Activated T-cell treated with anti-CD3 and anti-CD28 coated beads, Interleukin-2, amount 50 U/mL, for 1 hour (primary cell): ENCODE data around the gene ARHGAP26.

Source experiments
- DNase-seq: peaks from one replicate; pipeline ENCODE4 v3.0.0-alpha.2; 2020

ARHGAP26 gene

DNA sequence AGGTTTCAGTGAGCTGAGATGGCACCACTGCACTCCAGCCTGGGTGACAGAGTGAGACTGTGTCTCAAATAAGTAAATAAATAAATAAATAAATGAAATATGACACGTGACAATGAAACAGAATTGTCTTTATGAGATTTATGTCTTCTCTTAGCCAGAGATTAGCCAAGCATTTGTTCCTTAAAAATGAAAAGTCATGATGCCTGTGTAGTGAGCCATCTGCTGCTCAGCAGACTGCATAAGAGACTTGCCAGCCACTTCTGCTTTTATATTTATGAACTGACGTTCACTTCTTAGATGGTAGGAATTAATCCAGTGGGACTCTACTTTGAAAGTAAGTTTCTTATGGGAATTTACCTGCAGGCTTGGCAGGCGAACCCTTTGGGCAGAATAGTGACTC lies 405.9 kb downstream of the ARHGAP26 start:
- no peak for DNase-seq

DNA sequence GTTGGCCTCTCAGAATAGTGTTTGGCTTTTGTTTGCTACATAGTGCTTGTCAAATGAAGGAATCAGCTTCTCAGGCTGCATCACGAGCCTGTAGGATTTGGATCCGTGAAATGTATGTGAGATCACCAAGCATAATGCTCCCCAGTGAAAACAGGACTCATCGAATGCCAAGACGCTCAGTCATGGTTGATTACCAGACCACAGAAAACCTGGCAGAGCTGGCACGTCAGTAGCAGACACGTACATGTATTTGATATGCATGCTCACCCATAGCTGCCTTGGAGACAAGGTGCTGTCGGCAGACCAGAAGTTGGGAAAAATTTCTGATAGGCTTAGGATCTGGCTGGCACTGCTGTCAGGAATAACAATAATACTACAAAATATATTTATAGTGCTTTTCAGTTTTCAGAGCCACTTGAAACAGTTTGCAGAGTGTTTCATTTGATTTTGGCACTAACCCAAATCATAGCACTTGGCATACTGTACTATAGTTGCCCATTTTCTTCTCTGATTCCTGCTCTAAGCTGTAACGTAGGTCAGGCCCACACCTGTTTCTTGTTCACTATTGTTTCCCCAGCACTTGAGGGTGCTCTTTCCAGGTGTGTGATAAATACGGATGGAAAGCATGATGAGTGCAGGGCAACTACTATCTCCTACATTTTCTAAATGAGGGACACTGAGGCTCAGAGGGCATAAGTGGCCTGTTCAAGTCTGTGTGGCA lies 407.2 kb downstream of the ARHGAP26 start:
- DNase-seq, result no peak

DNA sequence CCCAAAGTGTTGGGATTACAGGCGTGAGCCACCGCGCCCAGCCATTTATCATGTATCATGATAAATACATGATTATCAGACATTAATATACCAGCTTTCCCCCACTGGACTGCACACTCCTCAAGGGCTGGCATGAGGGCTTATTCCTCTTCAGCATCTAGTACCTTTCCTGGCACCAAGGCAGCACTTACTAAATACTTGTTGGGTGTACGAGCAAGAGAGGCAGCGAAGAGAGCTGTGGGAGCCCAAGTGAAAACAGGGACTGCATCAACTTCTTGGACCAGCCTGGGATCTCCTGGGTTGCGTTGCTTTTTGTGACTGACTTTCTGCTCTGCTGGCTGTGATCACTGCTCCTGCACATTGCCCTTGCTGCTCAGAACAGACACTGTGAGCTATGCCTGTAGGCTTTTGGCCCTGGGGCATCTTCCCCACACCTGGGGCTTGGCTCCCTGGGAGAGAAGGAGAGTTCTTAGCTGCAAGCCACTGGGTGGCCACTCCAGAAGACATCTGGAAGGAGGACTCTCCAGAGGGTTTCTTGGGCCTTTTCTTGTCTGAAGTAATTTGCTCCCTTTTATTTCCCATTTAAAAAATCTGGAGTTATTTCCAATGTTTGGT lies 409.1 kb downstream of the ARHGAP26 start:
- DNase-seq, result no peak

DNA sequence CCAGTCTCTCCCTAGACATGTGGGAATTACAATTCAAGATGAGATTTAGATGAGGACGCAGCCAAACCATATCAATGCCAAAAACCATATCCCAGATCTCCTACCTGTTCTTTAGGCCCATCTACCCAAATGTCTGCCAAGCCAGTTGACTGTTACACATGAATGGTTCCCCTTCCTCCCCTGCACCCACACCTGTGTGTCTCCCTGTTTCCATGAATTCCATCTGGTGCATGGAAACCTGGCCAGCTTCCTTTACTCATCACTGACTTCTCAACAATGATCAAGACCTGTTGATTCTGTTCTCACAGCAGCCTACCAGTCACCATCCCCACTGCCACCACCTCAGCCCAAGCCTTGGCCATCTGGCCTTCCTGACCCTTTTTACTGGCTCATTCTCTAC lies 410.6 kb downstream of the ARHGAP26 start:
- DNase-seq, result no peak

DNA sequence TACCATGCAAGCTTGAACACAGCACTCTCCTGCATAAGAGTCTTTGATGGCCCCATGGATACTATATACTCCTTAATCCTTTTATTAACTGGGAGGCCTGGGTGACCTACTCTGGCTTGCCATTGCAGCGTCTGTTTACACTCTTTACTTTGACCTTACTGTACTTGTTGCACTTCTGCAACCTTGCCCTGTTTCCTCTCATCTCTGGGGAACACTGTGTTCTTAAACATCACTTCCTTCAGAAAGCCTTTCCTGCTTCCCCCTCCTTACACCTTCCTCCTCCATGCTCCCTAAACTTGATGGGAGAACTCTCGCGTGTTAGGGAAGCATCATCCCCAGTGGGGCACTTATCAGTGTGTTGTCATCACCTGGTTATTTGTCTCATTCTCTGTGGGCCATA lies 411.0 kb downstream of the ARHGAP26 start:
- DNase-seq, result no peak

DNA sequence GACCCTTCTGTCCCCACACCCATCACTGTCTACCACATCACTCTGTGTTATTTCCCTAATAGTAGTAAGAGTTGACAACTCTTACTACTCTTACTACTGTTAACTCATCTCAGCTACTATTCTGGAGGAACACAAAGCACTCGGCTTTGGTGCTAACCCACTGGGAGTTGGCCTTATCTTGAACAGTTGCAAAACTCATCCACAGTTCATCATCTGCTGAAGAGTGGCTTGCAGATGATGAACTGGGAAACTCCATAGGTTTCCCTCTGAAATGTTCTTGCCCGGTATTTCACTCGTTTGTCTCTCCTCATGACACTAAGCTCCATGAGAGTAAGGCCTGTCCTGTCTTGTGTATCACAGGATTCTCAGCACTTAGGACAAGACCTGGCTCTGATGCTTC lies 411.9 kb downstream of the ARHGAP26 start:
- no peak for DNase-seq

DNA sequence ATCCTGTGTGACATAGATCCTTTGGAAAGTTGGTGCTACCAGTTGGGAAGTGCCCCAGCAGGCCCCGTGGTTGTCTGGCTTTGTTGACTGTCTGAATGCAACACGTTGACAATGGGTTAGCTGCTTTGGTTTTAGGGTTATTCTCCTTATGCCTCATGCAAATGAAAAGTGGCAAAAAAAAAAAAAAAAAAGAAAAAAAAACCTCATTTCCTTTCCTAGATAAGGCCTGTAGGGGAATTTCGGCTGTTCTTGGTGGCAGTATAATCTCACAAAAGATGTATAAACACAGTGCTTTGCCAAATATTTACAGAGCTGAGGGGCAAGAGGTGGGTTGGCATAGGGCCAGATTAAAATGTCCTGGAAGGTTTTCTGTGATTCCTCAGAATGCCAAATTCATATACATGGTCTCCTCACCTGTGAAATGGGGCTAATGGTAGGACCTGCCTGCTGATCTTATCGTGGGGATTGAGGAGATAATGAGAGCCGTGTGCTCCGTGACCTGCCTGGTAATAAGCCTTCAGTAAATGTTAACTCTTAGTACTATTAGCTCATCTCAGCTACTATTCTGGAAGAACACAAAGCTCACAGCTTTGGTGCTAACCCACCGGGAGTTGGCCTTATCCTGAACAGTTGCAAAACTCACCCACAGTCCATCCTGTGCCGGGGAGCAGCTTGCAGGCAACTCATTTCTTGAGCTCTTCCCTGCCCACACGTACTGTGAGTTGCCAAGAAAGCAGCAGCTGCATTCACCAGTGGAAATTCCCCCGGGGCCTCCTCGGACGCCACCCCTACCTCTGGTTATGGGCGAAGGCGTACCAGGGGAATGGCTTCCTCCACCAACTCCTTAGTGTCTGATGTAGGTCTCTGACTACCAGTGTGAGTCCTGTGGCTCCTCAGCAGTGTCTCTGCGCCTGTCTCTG lies 413.0 kb downstream of the ARHGAP26 start:
- DNase-seq, result no peak

DNA sequence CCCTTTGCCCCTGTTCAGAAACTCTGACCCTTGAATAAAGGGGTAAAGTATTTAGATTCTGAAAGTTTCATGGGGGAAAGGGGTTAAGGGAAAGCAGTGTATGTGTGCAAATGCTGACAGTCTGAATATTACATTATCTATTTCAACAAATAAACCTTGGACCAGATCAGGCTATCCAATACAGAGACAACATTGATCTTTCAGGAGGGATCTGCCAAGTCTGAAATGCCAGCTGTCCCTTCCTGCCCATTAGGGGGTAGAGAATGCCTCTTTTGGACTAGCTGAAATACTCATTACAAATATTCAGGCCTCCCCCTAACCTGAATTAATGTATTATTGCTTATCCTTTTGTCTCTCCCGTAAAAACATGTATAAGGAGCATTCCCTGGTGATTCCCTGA lies 413.8 kb downstream of the ARHGAP26 start:
- DNase-seq, result no peak

DNA sequence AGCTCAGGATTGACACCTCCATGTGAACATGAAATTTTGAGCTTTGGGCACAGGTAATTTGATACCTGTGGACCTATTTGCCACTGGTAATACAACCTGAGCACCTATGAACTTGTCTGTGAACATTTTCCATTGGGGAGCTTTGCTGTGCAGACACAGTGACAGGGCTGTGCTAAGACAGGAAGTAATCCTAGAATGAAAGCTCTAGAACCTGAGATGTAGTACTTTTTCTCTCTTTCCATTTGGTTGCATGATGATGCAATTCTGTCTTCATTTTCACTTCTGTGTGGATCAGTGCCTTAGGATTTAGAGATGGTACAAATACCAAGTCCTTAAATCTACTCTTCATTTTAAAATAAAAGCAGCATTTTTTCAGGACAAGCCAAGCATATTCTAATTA lies 416.4 kb downstream of the ARHGAP26 start:
- no peak for DNase-seq

DNA sequence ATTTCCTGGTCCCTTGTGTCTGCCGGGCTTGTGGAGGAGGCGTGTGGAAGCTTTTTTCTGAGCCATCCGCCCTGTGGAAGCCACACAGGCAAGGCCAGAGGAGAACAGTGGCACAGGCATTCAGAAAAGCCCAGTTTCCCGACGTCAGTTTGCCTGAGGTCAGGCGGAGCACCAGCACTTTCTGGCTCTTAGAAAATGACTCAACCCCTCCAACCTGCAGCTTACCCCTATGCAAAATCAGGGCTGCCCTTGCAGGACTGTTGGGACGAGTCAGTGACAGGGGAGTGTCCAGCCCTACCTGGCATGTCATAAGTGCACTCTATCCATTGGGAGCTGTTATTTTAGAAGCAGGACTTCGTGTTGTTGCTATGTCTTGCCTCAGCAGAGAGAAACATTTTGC lies 417.3 kb downstream of the ARHGAP26 start:
- no peak for DNase-seq

DNA sequence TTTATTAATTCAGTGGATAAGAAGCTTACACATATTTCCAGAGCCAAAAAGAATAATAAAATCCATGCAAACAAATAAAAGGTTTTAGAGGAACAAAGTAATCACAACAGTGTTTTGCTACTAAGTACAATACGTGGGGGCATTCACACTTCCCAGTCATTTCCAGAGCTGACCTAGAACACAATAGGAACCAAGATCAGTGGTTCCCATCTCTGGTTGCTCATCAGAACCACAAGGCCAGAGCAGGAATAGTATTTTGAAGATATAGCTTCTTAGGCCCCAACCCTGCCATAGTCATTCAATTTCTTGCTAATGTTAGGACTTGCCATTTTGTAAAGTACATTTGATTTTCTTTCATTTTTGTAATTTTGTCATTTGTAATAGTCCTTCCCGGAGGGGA lies 417.9 kb downstream of the ARHGAP26 start:
- no peak for DNase-seq

DNA sequence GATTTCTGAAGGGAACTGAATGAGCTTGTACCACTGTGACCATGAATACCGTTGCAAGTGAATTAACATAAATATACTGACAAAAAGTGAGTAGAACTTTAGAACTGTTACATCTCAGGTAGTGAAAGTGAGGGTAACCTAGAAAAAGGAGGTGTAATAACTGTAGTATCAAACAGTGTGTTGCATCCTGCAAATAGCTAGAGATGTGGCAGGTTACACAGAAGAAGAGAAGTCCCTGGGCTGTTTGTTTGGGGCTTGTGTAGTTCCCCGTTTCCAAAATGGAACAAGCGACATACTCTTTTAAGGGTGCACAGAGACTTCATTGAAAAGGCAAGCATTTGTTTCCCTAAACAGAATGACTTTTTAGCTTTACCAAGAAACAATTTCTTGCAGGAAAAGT lies 418.5 kb downstream of the ARHGAP26 start:
- no peak for DNase-seq

DNA sequence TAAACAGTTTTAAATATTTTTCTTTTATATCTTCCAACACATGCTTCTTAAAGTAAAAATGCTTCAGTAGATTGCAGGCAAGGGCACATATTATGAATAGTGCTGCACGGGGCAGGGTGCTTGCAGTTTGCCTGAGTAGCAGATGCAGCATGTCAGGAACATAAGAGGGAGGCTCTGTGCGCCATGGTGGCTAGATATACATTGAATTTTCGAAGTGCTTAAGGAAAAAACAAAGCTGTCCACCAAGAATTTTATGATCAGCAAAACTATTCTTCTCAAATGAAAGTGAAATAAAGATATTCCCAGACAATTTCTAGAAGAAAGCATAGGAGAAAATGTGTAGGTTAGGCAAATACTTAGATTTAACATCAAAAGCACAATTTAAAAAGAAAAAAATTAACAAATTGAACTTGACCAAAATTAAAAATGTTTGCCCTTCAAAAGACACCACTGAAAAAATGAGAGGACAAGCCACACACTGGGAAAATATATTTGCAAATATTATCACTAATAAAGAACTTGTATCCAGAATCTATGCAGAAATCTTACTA lies 420.2 kb downstream of the ARHGAP26 start:
- no peak for DNase-seq

DNA sequence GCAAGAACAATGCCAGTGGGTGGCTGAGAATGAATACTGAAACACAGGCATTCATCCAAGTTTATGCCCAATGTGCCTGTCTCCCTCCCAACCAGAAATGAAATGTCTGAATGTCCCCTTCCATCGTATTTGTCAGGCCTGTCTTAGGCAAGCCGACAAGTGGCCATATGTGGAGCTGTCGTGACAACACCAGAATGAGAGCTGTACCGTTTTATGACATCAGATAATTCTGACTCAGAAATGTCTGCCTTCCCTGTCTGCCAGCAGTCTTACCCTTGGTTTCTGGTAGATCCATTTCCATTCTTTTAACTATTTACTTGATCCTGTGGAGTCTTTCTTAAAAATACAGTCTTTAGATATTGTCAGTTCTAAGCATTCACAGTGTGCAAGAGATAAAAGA lies 421.5 kb downstream of the ARHGAP26 start:
- no peak for DNase-seq

DNA sequence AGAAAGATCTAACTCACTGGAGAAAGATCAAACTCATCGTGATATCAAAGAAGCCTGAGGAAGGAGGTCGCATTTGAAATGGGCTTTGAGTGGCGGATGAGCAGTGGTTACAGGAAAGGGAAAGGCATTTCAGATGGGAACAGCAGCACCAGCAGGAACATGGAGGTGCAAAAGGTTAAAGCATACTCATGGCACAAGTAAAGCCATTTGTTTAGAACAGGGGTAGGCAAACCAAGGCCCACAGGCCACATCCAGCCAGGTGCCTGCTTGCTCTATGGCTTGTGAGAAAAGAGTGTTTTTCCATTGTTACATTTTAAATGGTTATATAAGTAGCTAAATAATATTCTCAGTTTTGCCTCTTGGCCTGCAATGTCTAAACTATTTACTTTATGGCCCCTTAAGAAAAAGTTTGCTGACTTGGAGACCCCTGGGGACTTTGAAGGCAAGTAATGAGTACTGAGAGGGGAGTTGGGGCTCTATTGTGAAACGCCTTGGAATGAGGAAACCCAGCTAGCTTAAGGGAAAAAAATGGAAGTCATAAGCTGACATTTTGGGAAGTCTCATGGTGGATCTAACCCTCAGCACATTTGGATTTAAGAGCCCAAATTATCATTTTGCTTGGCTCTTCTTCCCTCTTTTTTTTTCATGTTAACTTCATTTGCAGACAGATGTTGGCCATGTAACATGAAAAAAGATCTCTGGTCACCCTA lies 422.2 kb downstream of the ARHGAP26 start:
- no peak for DNase-seq

DNA sequence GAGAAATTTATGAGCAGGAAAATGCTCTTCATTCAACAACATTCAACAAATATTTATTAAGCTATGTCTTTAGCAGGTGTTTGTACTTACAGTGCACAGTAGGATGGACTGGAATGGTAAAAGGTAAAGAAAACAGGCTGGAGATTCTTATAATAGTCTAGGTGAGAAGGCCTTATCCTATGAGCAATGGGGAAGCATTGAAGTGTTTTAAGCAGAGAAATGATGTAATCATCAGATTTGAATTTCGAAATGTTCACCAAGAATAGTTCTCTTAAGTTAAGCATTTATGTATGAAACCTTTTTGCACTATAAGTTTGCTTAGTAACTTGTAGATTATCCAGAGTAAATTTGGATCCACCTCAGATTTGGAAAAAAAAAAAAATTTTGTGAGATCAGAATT lies 424.0 kb downstream of the ARHGAP26 start:
- no peak for DNase-seq

DNA sequence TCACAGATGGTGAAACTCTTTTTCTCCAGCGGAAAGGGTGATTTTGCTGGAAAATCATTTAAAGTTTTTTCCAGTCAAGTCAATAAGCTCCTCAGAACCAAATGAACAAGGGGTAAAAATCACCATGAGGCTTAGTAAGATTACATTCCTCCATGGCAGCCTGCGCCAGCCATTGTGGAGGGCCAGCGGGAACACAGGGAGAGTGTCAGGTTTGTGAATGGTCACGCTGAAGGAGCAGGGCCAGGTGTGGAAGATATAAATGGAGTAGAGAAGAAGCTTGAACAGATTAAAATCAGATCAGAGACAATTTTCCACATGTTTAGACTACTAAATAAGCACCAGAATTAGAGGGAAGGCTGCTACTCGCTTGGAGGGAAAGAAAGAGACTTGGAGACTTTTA lies 424.5 kb downstream of the ARHGAP26 start:
- no peak for DNase-seq

DNA sequence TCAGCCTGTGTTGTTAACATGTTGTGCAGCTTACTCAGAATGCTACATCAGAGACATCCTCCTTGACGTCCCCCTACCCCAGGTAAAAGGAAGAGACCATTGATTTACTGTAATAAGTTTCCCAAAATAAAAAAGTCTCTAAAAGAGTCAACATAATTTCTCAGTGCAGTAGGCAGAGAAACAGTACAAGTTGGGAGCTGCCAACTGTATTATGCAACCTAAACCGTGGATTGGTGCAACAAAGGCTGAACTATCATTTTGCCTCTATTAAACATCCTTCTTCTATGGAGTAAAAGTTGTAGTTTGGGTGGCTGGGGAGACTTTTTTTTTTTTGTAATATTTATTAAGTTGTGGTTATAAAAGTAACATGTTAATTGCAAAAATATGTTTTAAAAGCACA lies 425.3 kb downstream of the ARHGAP26 start:
- DNase-seq, result no peak

DNA sequence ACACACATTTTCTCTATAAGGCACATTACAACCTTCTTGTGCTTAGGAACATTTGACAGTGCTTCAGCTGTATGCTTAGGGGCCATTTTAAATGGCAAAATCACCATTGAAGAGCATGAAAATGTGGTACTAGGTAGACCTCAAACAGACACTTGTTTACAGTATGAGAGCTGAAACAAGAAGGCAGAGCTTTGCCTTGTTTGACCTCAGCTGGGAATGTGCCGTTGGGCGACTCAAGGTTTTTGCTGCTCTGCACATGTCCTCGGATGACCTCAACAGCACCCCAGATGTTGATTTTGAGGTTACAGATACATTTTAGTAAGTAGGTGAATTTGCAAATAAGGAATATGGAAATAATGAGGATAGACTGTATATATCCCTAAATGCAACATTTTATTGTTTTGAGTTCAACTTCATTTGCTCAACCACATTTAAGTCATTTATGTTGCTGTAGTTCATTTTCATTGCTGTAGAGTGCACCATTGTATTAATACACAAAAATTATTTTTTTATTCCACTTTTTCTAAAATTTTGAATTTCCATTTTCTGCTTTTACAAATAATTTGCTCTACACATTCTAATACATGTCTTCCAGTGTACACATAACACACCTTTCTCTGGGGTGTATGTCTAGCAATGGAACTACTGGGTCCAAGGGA lies 426.6 kb downstream of the ARHGAP26 start:
- DNase-seq, result no peak

DNA sequence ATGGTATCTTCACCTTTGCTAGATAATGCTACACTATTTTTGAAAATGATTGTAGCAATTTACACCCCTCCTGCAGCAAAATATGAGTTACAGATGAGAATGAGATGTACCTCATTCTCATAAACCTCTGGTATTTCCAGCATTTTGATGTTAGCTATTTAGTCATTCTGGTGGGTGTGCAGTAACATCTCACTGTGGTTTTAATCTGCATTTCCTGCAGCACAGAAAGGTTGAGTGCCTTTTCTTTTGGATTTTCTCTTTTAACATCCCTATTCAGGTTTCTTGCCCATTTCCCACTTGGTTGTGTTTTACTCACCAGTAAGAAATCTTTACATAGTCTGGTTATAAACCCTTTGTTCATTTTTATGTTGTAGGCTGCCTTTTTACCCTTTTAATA lies 427.1 kb downstream of the ARHGAP26 start:
- no peak for DNase-seq

DNA sequence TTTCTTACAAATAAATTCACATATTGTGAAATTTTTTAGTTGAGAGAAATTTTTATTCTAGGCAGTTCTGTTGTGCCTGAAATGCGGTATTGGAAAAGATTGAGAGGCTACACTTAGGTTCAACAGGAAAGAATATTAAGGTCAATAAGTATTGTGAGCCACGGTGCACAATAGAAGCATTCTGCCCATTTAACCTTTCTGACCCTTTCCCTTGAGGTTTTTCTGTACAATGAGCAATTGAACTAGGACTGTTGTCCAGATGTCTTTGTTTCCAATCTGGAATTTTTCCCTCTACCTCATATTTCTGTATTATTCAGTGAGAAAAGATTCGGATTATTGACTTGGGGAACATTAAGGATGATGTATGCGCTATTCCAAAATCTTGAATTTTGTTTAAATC lies 428.2 kb downstream of the ARHGAP26 start:
- no peak for DNase-seq

DNA sequence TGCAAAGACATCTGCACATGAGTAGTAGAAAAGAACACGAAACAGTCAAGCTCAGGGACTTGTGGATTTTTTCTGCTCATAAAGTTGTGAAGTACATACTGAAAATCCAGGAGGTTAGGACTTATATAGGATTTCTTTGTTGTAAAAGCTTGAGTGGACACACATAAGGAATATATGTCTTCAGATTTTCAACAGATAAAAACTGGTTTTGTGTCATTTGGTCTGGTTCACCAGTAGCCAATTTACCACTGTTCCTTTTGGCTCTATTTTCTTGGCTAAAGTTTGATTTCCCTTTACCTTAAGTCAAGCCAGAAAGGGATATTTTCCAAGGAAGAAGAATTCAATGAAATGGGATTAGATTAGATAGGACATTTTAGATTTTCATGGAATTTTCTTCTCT lies 429.0 kb downstream of the ARHGAP26 start:
- no peak for DNase-seq
